ENCODE measurements around the gene GTPBP2.
A peak's percentile ranks its signal among the peaks of the same experiment; 100 is the strongest.
"Not testable (repeated sequence)": the region's sequence is repeated elsewhere in the genome, so short reads cannot be mapped to it uniquely, and the experiment has no call there.

The GTPBP2 gene

DNA sequence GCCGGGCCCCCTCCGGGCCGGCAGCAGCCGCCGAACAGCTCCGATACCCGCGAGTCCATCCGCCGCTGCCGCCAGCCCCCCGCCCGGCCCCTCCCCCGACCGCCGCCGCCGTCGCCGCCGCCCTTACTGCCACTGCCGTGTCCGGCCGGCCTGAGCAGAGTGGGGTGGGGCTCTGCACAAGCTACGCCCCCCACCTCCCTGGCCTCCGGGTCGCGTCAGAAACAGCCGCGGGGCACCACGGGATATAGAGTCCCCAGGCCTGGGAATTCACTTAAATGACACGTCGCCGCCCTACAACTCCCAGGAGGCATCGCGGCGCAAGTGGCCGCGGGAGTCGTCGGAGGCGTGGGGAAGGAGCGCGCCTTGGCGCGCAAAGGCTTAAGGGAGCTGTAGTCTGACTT lies at the start of gene GTPBP2:
Gene GTPBP2 (minus strand): TSS at position 161 of the 401 bp plus-strand sequence. CDS start 102 bp downstream, at position 59.
- peak; percentile 99 for DNase-seq

GRCh38 chr6:43678341-43678740 lies 49.3 kb upstream of the GTPBP2 start:
- DNase-seq: no peak

DNA sequence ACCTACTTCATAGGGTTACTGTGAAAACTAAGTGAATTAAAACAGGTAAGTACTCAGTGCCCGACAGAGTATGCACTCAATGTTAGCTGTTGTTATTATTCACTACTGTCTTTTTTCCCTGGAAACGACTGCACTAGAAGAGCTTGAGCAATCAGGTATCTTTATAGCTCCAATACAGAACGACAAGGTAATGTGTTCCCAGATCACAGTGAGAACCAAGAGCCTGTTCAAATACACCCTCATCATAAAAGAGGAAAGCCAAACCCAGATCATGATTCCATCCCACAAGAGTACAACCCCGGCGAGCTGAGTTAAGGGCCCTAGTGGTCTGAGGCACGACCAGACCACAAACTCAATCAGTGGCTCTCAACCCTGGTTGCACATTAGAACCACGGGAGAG lies 48.7 kb upstream of the GTPBP2 start:
- no peak for DNase-seq

DNA sequence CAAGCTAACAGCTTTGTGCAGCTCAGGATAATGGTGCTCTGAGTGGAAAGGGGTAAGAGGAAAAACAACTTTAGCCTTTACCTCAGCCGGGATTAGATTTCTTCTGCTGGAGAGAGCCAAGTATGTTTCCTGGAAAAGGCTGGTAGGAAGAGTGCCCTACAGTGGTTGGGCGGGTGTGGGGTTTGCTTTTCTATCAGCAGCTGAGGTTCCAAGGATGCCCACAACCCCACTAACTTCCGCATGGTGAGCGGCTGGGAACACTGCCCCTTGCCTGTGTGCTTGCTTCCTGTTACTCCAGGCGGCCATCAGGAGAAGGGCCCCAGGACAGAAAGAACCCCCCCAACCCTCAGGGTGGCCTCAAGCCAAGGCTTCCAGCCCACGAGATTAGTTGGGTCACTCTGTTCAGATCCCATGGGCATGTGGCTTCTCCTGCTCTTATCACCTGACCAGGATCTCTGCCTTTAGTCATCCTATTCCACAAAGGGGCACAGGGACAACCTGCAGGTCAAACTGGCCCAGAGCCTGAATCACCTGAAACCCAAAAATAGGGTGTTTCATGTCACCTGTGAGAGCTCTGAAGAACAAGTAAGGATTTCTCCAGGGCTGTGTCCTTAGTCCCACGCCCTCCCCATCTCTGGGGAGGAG lies 48.0 kb upstream of the GTPBP2 start:
- no peak for DNase-seq

DNA sequence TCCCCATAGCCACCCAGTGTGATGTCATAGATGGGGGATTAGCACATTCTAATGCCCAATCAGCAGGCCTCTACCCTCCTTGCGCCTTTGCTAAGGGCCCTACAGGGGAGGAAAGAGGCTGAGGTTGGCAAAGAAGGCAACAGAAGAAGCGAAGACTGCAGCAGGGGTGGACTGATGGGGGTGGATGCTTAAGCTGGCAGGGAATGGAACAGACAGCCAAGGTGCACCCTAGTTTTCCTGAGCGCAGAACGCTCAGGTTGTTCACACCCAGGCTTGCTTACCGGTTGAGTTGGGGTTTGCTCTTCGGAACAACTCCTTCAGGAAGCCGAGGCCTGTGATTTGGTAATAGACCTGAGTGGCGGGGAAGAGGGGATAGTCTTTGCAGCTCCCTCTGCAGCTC lies 45.9 kb upstream of the GTPBP2 start:
- no peak for DNase-seq

DNA sequence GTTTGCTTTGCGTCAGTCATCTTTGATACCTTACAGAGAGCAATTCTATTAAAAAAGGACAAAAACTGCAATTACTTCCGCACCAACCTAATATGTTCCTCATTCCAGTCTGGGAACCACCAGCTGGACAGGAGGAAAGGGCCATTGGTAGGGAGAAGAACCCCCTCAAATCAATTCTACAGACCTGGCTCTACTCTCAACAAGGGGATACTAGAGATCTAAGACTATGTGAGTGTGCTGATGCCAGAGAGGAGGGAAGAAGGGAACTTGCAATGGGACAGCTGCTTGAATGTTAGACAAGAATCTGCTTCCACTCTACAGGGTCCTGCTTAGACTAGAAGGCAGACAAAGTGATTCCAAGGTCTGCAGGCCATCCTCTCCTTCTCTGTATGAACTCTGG lies 45.2 kb upstream of the GTPBP2 start:
- no peak for DNase-seq

DNA sequence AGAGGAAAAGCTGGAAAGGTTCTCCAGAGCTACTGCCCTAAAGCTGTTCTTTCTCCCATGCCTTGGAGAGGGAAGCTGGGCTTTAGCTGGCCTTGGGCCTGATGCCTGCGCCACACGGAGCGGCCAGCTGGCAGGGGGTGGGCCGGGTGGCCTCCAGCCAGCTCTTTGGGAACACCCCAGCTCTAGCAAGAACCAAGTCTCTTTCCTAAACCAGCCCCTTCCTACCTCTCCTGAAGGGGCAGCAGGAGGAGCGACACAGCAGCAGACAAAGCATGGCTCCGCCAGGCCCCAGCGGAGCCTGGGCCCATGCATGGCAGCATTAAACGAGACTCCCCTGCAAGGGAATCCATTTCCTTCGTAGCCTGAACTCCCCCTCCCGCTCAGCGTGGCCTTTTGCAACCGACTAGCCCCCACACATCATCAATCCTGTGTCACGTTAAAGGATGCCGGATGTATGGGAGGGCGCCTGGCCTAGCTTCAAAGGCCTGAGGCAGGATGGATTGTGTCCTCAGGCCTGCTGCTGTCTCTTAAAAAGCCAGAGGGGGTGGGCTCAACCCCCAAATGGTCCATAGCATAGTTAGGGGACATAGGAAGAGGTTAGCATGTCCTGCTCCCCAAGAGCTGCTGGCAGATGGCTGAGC lies 44.5 kb upstream of the GTPBP2 start:
- no peak for DNase-seq

GRCh38 chr6:43671801-43672690 lies 43.0 kb upstream of the GTPBP2 start:
- no peak for DNase-seq

DNA sequence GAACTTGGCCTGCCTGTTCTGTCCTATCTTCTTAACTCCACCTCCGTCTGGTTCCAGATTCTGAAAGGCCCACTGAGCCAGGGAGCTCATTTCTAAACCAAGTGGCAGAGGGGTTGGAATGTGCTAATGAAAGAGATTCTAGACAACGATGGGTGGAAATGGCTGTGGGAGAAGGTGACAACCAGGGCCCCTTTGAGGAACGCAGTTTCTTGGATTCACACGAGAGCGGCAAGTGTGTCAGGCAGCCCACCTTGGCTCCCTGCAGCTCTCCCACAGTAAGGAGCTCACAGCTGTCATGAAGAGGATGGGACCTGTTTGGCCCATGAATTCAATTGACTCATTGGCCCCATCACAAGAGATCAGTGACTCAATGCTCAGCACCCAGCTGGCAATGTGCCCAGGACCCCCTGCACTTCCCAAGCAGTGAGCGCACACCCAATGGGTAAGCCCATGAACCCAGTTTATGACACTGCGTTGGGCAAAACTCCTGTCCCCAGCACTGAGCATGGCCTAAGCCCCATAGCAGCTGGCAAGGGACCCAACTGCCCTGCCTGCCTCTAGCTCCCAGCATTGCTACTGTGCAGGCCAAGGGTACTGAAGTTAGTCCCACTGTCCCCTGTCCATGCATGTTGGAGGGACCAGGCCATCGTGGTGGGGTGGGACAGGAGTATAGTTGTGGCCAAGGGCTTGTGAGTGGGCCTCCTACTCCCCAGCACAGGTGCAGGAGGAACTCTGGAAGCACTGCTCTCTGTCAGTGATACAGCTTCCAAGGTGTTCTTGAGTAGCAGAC lies 42.1 kb upstream of the GTPBP2 start:
- DNase-seq: no peak

DNA sequence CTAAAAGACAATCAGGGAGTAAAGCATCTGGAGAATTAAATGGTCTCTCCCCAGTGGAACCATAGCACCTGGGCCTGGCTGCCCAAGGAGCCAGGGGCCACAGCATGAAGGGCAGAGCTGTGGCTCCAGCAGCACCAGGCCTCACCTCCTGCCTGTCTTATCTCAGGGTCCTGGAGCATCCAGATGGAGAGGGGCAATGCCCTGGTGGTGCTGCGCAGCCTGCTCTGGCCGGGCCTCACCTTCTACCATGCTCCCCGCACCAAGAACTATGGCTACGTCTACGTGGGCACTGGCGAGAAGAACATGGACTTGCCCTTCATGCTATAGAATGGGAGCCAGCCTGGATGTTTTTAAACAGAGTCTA lies 41.5 kb upstream of the GTPBP2 start:
- DNase-seq: no peak

- no peak for DNase-seq
Measured at GRCh38 chr6:43669922-43670622, 41.0 kb upstream of the GTPBP2 start.

GRCh38 chr6:43669050-43669921 lies 40.2 kb upstream of the GTPBP2 start:
- no peak for DNase-seq

DNA sequence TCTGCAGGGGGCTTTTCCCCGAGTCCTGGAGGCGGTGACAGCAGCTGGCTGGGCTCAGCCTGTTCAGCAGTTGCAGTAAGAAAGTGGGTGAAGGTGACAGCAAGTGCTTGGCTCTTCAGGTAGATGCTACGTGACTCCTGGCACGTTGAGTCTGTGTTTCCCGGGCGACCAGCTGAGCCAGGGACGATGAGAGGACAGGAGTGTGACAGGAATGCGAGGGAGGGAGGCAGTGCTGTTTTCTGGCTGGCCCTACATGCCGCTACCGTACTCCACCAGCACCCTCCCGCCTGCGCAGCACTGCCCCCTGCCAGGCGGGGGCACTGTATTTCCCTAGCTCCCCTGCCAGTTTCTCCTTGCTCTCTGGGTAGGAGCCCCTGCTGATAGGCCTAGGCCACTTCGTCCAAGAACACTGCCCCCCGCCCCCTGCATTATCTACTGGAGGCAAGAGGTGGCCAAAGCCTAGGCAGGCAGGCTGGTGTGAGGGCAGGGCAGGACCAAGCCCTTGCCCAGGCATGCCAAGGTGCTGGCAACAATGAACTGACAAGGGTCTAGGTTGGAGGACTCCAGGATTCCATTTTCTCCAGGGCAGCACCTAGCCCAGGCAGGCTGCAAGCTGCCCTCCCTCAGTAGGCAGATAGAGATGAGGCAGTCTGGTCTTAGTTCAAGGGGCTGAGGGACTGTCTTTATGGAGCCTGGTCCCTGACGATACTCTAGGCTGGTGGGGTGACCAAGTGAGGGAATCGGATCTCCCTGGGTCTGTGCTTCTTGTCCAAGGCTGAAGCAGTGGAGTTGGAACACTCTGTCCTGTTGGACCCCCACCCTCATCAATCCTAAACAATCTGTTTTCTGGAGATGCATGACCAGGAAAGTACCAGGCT lies 39.3 kb upstream of the GTPBP2 start:
- peak; percentile 76 for DNase-seq

- peak; percentile 93 for DNase-seq
Measured at GRCh38 chr6:43667245-43668150, 38.4 kb upstream of the GTPBP2 start.

GRCh38 chr6:43666196-43666920 lies 37.3 kb upstream of the GTPBP2 start:
- no peak for DNase-seq

GRCh38 chr6:43665376-43665775 lies 36.3 kb upstream of the GTPBP2 start:
- no peak for DNase-seq

- DNase-seq: not testable (repeated sequence)
Measured at GRCh38 chr6:43662948-43663347, 33.9 kb upstream of the GTPBP2 start.

- no peak for DNase-seq
Measured at GRCh38 chr6:43658161-43658560, 29.1 kb upstream of the GTPBP2 start.

Data from activated effector memory CD4-positive, alpha-beta T cell treated with anti-CD3 and anti-CD28 coated beads, Interleukin-2, amount 50 U/mL, for 16 hours (primary cell).